Measurements from ENCODE around the gene P2RY6. TPM values are rescaled to one million over a fixed set of nuclear protein-coding genes. Genes with fewer than 3 reads are reported as not detected.
A peak's percentile ranks its signal among the peaks of the same experiment; 100 is the strongest.

Gene P2RY6
- total RNA-seq, 2 experiments from 2014 or later, result not detected

- Histone ChIP-seq H3K36me3 (ENCODE audit: insufficient read depth, low read length) (no peaks in the 10 kb centered on the region), H3K27ac (ENCODE audit: low read depth, low read length, poor library complexity, severe bottlenecking) (peak within 1 kb of the TSS; percentile 16), H3K9me2 (ENCODE audit: insufficient read depth, low read length) (no peaks in the 10 kb centered on the region), H4K20me1 (ENCODE audit: insufficient read depth, low read length) (no peaks in the 10 kb centered on the region), H3K79me2 (ENCODE audit: insufficient read depth, low read depth, low read length) (no peaks in the 10 kb centered on the region), H3K4me3 (ENCODE audit: low read depth, low read length, poor library complexity, severe bottlenecking) (peak within 1 kb of the TSS; percentile 72), H3K9me3 (ENCODE audit: low read length) (no peaks in the 10 kb centered on the region), H3K4me1 (ENCODE audit: insufficient read depth, low read length, poor library complexity, severe bottlenecking) (peaks cover 14% of the 10 kb centered on the region), H3K4me2 (ENCODE audit: low read length) (peak within 1 kb of the TSS; percentile 92), H2AFZ (ENCODE audit: low read length) (peak within 1 kb of the TSS; percentile 86)
- DNase-seq (ENCODE audit: low spot score), result no peak
- no TSS peak for BruUV-seq (replicated peaks)
- ChIA-PET POLR2A (no interaction called here), CTCF (ENCODE audit: unreplicated experiment) (interaction anchor here (0.9 to 2.0 kb wide), 2 partner anchors 27 to 65 kb away, joined by 3 to 17 read pairs; no protein-coding TSS in a partner anchor)
- TF ChIP-seq CTCF (conservative IDR thresholded peaks at IDR 0.05; ENCODE audit: low read length), result no peak
- TF ChIP-seq EZH2phosphoT487 (IDR thresholded peaks at IDR 0.05; ENCODE audit: borderline replicate concordance, low read depth, low read length), result no peak
- intact Hi-C loops (cut with micrococcal nuclease; ENCODE audit: unreplicated experiment), result no loop called here
These were observed 36.1 kb downstream of the P2RY6 start, which contains the start of gene ARHGEF17 for GRCh38 chr11:73308003-73308960. Gene ARHGEF17, plus strand, starts transcription at chr11:73308276. Its CDS starts 363 bp downstream, at chr11:73308639.

- Histone ChIP-seq H3K36me3 (ENCODE audit: insufficient read depth, low read length) (no peaks in the 10 kb centered on the region), H3K4me2 (ENCODE audit: low read length) (no peak overlapping the region), H3K9me3 (ENCODE audit: low read length) (no peaks in the 10 kb centered on the region), H3K4me1 (ENCODE audit: insufficient read depth, low read length, poor library complexity, severe bottlenecking) (peaks cover 22% of the 10 kb centered on the region), H3K4me3 (ENCODE audit: low read depth, low read length, poor library complexity, severe bottlenecking) (no peak overlapping the region), H3K9me2 (ENCODE audit: insufficient read depth, low read length) (no peaks in the 10 kb centered on the region), H2AFZ (ENCODE audit: low read length) (no peak overlapping the region), H3K79me2 (ENCODE audit: insufficient read depth, low read depth, low read length) (no peaks in the 10 kb centered on the region), H3K27ac (ENCODE audit: low read depth, low read length, poor library complexity, severe bottlenecking) (no peak overlapping the region), H4K20me1 (ENCODE audit: insufficient read depth, low read length) (no peaks in the 10 kb centered on the region)
- intact Hi-C loops (cut with micrococcal nuclease; ENCODE audit: unreplicated experiment), result no loop called here
- ChIA-PET POLR2A (interaction anchor here (0.7 kb wide), 1 partner anchor 9 kb away, joined by 3 read pairs; no protein-coding TSS in a partner anchor), CTCF (ENCODE audit: unreplicated experiment) (interaction anchor here (0.9 kb wide), 1 partner anchor 66 kb away, joined by 3 read pairs; no protein-coding TSS in a partner anchor)
- BruUV-seq (replicated peaks), result no TSS peak
- DNase-seq (ENCODE audit: low spot score), result no peak
- TF ChIP-seq CTCF (conservative IDR thresholded peaks at IDR 0.05; ENCODE audit: low read length) (no peak), EZH2phosphoT487 (IDR thresholded peaks at IDR 0.05; ENCODE audit: borderline replicate concordance, low read depth, low read length) (no peak)
These were observed 37.1 kb downstream of the P2RY6 start for GRCh38 chr11:73308961-73309919.
